Neural progenitor cell (in vitro differentiated cells): ENCODE measurements around the gene CLDN20.

ENCODE experiments used
- EZH2 ChIP-seq: fragments of 200-600 bp; sonication (generic); IDR thresholded peaks from 2 replicates; pipeline ENCODE4 v1.6.1; 2017; ENCODE audit warnings: antibody characterized with exemption, mild to moderate bottlenecking, moderate library complexity
- EZH2phosphoT487 ChIP-seq: fragments of 200-600 bp; sonication (generic); IDR thresholded peaks from 2 replicates; pipeline ENCODE4 v1.6.1; 2017; ENCODE audit warnings: antibody characterized with exemption
- TF ChIP-seq, protein P1 (sequence below): fragments of 200-600 bp; sonication (generic); IDR thresholded peaks from 2 replicates; pipeline ENCODE4 v1.5.1; 2017; ENCODE audit warnings: antibody characterized with exemption, mild to moderate bottlenecking

- TF ChIP-seq, protein P1, sequence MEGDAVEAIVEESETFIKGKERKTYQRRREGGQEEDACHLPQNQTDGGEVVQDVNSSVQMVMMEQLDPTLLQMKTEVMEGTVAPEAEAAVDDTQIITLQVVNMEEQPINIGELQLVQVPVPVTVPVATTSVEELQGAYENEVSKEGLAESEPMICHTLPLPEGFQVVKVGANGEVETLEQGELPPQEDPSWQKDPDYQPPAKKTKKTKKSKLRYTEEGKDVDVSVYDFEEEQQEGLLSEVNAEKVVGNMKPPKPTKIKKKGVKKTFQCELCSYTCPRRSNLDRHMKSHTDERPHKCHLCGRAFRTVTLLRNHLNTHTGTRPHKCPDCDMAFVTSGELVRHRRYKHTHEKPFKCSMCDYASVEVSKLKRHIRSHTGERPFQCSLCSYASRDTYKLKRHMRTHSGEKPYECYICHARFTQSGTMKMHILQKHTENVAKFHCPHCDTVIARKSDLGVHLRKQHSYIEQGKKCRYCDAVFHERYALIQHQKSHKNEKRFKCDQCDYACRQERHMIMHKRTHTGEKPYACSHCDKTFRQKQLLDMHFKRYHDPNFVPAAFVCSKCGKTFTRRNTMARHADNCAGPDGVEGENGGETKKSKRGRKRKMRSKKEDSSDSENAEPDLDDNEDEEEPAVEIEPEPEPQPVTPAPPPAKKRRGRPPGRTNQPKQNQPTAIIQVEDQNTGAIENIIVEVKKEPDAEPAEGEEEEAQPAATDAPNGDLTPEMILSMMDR = no peak
- TF ChIP-seq EZH2 (no peak), EZH2phosphoT487 (no peak)
Measured at GRCh38 chr6:155316419-155316818, 52.6 kb downstream of the CLDN20 start.
